PC-3 (cell line): ENCODE data around the gene TARP.

Experiments used
- CTCF ChIP-seq: fragments of 300-600 bp; sonication (generic); conservative IDR thresholded peaks from 2 replicates; pipeline ENCODE4 v1.5.1; 2017; ENCODE audit warnings: antibody characterized with exemption, low read depth, mild to moderate bottlenecking, low read length
- EZH2 ChIP-seq: fragments of 300-600 bp; sonication (generic); IDR thresholded peaks from one replicate; pipeline ENCODE4 v1.6.1; 2017; ENCODE audit warnings: antibody characterized with exemption, mild to moderate bottlenecking, low read length; ENCODE audit not compliant: unreplicated experiment

DNA sequence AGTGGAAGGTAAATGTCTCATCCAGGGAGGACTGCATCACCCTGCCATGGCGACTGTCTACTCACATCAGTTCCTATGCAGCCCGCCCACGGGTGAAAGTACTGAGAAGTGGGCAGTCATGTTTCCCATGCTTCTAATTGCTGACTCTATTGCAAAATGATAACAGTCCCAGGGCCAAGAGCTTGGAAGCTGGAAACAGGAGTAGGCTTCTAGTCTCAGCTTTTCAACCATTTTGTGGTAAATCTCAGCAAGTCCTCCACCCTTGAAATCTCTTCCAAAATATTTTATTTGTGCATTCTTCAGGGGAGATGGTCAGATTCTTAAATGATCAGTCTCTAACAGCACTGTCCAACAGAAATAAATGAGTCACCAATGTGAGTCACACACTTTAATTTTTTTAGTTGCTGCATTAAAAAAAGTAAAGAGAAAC, 48.1 kb upstream of the TARP start:
- TF ChIP-seq CTCF (no peak), EZH2 (no peak)
